Activated CD8-positive, alpha-beta memory T cell treated with anti-CD3 and anti-CD28 coated beads for 48 hours (primary cell): ENCODE data around the gene PPP1R26.
"Not testable (repeated sequence)": the region's sequence is repeated elsewhere in the genome, so short reads cannot be mapped to it uniquely, and the experiment has no call there.

Experiments used
- DNase-seq, 3 experiments: peaks; one replicate each; pipeline ENCODE4 v3.0.0-alpha.2; 2020; ENCODE audit warnings: low read depth in 2 of 3, low spot score in 2 of 3

PPP1R26 gene

GRCh38 chr9:135535631-135536030 lies 56.0 kb downstream of the PPP1R26 start:
- DNase-seq, result not testable (repeated sequence)

GRCh38 chr9:135536216-135536615 lies 56.6 kb downstream of the PPP1R26 start:
- no peak for DNase-seq
